Measurements from ENCODE around the gene EIF3A. TPM values are rescaled to one million over a fixed set of nuclear protein-coding genes. Genes with fewer than 3 reads are reported as not detected.

EIF3A gene
- total RNA-seq: 64.4 and 78.4 TPM in 2 replicates

GRCh38 chr10:119080521-119081259 is at the start of gene EIF3A:
TSS of gene EIF3A (minus strand) at chr10:119080817. CDS start at chr10:119080676, 141 bp downstream.

GRCh38 chr10:119103903-119104653 is 23.5 kb upstream of the EIF3A start, which contains the start of gene DENND10:
TSS of gene DENND10 (plus strand) at chr10:119104113. CDS start at chr10:119104143, 30 bp downstream.

GRCh38 chr10:119029613-119030420 is 50.8 kb downstream of the EIF3A start, which contains the start of gene NANOS1:
TSS of gene NANOS1 (plus strand) at chr10:119029714. CDS start at chr10:119029802, 88 bp downstream.

Other genes starting within 250 kb of the EIF3A start
- gene NANOS1, start 51.1 kb downstream of the EIF3A start, total RNA-seq: 5.2 and 6.0 TPM in 2 replicates
- 64.3 and 77.7 TPM in 2 replicates for gene DENND10, start 23.3 kb upstream of the EIF3A start, total RNA-seq
- 9.1 and 19.6 TPM in 2 replicates for gene SFXN4, start 84.9 kb upstream of the EIF3A start, total RNA-seq
- gene PRDX3, start 98.0 kb upstream of the EIF3A start, total RNA-seq: 119 and 137 TPM in 2 replicates
- 19.2 and 34.2 TPM in 2 replicates for gene GRK5, start 126.8 kb upstream of the EIF3A start, total RNA-seq

Data from pericardium fibroblast (primary cell).